ENCODE data around the gene ALDH6A1. TPM values are rescaled to one million over a fixed set of nuclear protein-coding genes. Genes with fewer than 3 reads are reported as not detected.

The ALDH6A1 gene
- total and polyA plus RNA-seq, 2 of the 8 experiments (the other 6 are each of a cell fraction or from before 2014, with no cell fraction given) = 12.1 to 28.7 TPM

DNA sequence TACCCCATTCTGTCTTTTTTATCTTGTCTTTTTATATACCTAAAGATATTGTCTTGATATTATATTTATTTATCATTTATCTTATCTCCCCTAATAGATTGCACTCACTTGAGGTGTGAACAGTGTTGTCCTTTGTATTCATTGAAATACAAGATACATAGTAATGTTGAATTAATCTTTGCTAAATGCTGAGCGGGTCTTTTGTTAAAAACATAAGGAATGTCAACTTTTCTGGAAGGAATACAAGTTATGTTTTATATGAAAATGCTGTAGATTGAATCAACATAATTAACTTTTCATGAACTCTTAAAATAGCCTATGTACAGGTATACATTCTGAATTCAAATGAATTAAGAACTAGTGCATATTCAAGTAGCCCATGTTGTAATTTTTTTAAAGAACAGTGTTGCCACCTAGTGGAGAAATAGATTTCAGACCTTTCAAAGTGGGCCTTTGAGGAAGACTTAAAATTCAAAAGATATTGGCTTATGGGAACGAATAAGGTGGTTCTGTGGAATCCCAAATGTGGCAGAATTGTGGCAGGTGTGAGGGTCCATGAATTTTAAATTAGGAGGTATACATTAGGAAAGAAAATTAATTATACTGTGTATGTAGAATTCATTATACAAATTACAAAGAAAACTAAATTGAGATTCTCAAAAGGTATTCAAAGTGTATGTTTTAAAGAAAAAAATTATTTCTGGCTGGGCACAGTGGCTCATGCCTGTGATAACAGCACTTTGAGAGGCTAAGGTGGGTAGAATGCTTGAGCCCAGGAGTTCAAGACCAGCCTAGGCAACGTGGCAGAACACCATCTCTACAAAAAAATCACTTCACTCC lies 46.0 kb downstream of the ALDH6A1 start:
- no peak overlapping the region for H2BK12ac ChIP-seq (ENCODE audit: low read depth, low read length)
- H3K36me3 ChIP-seq (ENCODE audit: control insufficient read depth in 2 of 4, insufficient read depth in 4 of 4, low read length in 3 of 4) = no peaks in the 10 kb centered on the region
- no peak overlapping the region for H3K9ac ChIP-seq (replicated peaks in 1 of 4; ENCODE audit: extremely low read depth in 1 of 4, low read depth in 3 of 4, low read length in 3 of 4)
- H3K27ac ChIP-seq (ENCODE audit: low read depth, low read length) = no peak overlapping the region
- ChIA-PET CTCF (ENCODE audit: partially characterized antibody) (interaction anchor here (0.6 to 2.0 kb wide), 11 partner anchors 10 to 360 kb away, joined by 3 to 5 read pairs (median 3); partner anchors contain the start of genes BBOF1 and ENTPD5), POLR2A (ENCODE audit: partially characterized antibody) (no interaction called here)
- H3K56ac ChIP-seq (replicated peaks; ENCODE audit: insufficient read length, low read depth, low read length) = no peak overlapping the region
- H4K91ac ChIP-seq (replicated peaks; ENCODE audit: insufficient read length, low read length) = no peak overlapping the region
- H3K4me2 ChIP-seq (ENCODE audit: insufficient read depth in 1 of 2, low read depth in 2 of 2, low read length in 2 of 2) = no peak overlapping the region
- no peaks in the 10 kb centered on the region for H3K23me2 ChIP-seq (ENCODE audit: low read depth, low read length)
- H4K8ac ChIP-seq (ENCODE audit: extremely low read depth, insufficient read depth, low read length) = no peak overlapping the region
- H3K4me1 ChIP-seq (replicated peaks in 1 of 4; ENCODE audit: control insufficient read depth in 3 of 4, insufficient read depth in 4 of 4, low read length in 3 of 4) = no peaks in the 10 kb centered on the region
- H2BK20ac ChIP-seq (ENCODE audit: low read length) = no peak overlapping the region
- H4K20me1 ChIP-seq (replicated peaks in 1 of 2; ENCODE audit: control insufficient read depth in 1 of 2, insufficient read depth in 2 of 2, low read length in 2 of 2) = no peaks in the 10 kb centered on the region
- H2BK5ac ChIP-seq (ENCODE audit: low read depth, low read length) = no peak overlapping the region
- H3K79me1 ChIP-seq (ENCODE audit: low read depth, low read length) = no peaks in the 10 kb centered on the region
- no peaks in the 10 kb centered on the region for H3K27me3 ChIP-seq (replicated peaks in 1 of 4; ENCODE audit: control insufficient read depth in 3 of 4, extremely low read depth in 1 of 4, insufficient read depth in 3 of 4, low read length in 3 of 4)
- no peak overlapping the region for H3K23ac ChIP-seq (ENCODE audit: insufficient read length)
- no peaks in the 10 kb centered on the region for H3K79me2 ChIP-seq (ENCODE audit: control insufficient read depth in 1 of 2, insufficient read depth in 2 of 2, low read length in 2 of 2)
- H3K4ac ChIP-seq (replicated peaks; ENCODE audit: insufficient read length, low read depth, low read length) = no peak overlapping the region
- no peak overlapping the region for H2AFZ ChIP-seq (ENCODE audit: low read length)
- 89% methylated on average over 3 of the region's 3 CpGs; no CpG with 5 or more reads in 1 of the 2 experiments for WGBS, 2 experiments (ENCODE audit: extremely low coverage in 1 of 2, insufficient coverage in 1 of 2, insufficient read length in 1 of 2, insufficient replicate concordance in 2 of 2, low coverage in 1 of 2, low lambda C conversion rate in 2 of 2, missing lambda C conversion rate in 1 of 2)
- DNase-seq (ENCODE audit: low read depth in 1 of 2, low spot score in 2 of 2) = no peak
- no peak overlapping the region for H2AK5ac ChIP-seq (ENCODE audit: low read depth, low read length)
- H2BK120ac ChIP-seq (replicated peaks; ENCODE audit: low read depth, low read length) = no peak overlapping the region
- no peaks in the 10 kb centered on the region for H3K9me3 ChIP-seq (ENCODE audit: insufficient read depth in 2 of 2, low read depth in 1 of 2, low read length in 1 of 2)
- peak; percentile 57 for FAIRE-seq
- H3K14ac ChIP-seq (ENCODE audit: insufficient read length) = no peak overlapping the region
- no peak overlapping the region for H3K4me3 ChIP-seq (ENCODE audit: extremely low read depth in 1 of 4, insufficient read depth in 2 of 4, low read depth in 3 of 4, low read length in 4 of 4)
- no peak overlapping the region for H4K5ac ChIP-seq (ENCODE audit: insufficient read length, low read depth, low read length)
- no peak overlapping the region for H3K18ac ChIP-seq (ENCODE audit: extremely low read depth, low read length)
- H2BK15ac ChIP-seq (ENCODE audit: low read length) = no peak overlapping the region
- TF ChIP-seq SP1 (IDR thresholded peaks at IDR 0.05; ENCODE audit: low read depth, low read length) (no peak), PHF8 (conservative IDR thresholded peaks at IDR 0.05; ENCODE audit: low read depth, low read length) (no peak), RAD21 (IDR thresholded peaks at IDR 0.05 in 1 of 2, conservative IDR thresholded peaks at IDR 0.05 in 1 of 2; ENCODE audit: low read depth in 2 of 2, low read length in 2 of 2) (peak; percentile 63 to 68), NRF1 (IDR thresholded peaks at IDR 0.05; ENCODE audit: low read depth, low read length) (no peak), TCF12 (IDR thresholded peaks at IDR 0.05; ENCODE audit: low read depth, low read length) (no peak), ASH2L (IDR thresholded peaks at IDR 0.05; ENCODE audit: low read length) (no peak), KDM5A (IDR thresholded peaks at IDR 0.05; ENCODE audit: low read length) (no peak), HDAC6 (IDR thresholded peaks at IDR 0.05; ENCODE audit: low read depth, low read length) (no peak), CEBPB (IDR thresholded peaks at IDR 0.05; ENCODE audit: low read depth, low read length) (no peak)
- TF ChIP-seq, protein P1, sequence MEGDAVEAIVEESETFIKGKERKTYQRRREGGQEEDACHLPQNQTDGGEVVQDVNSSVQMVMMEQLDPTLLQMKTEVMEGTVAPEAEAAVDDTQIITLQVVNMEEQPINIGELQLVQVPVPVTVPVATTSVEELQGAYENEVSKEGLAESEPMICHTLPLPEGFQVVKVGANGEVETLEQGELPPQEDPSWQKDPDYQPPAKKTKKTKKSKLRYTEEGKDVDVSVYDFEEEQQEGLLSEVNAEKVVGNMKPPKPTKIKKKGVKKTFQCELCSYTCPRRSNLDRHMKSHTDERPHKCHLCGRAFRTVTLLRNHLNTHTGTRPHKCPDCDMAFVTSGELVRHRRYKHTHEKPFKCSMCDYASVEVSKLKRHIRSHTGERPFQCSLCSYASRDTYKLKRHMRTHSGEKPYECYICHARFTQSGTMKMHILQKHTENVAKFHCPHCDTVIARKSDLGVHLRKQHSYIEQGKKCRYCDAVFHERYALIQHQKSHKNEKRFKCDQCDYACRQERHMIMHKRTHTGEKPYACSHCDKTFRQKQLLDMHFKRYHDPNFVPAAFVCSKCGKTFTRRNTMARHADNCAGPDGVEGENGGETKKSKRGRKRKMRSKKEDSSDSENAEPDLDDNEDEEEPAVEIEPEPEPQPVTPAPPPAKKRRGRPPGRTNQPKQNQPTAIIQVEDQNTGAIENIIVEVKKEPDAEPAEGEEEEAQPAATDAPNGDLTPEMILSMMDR (IDR thresholded peaks at IDR 0.05; ENCODE audit: control extremely low read depth in 1 of 3, insufficient read depth in 1 of 3, low read depth in 1 of 3, low read length in 3 of 3) = peak in 2 of 3 experiments; percentile 34 to 51; a peak in 2 of 4 replicates
